H1 (cell line): ENCODE results near the gene DGKA. TPM values are rescaled to one million over a fixed set of nuclear protein-coding genes. Genes with fewer than 3 reads are reported as not detected.

Source experiments
- KDM1A ChIP-seq: fragments of 200-600, 300-600 bp; sonication (generic); IDR thresholded peaks from 2 replicates; pipeline ENCODE4 v1.7.1; 2016; ENCODE audit warnings: mild to moderate bottlenecking, low read length, borderline replicate concordance
- SIN3A ChIP-seq, 2 experiments: IDR thresholded peaks in 1 of 2; conservative IDR thresholded peaks in 1 of 2; 2 replicates each; pipeline ENCODE4 v1.6.1; 2011 to 2012; ENCODE audit warnings: low read length in 2 of 2, improper control_type of control experiment in 1 of 2, low read depth in 1 of 2, mild to moderate bottlenecking in 1 of 2
- TAF1 ChIP-seq: IDR thresholded peaks from 2 replicates; pipeline ENCODE4 v1.6.1; 2011; ENCODE audit warnings: mild to moderate bottlenecking, low read depth, low read length
- polyA plus RNA-seq, 7 experiments: library from polyadenylated mRNA; depleted of rRNA in 3 of 7; stranded (reverse) in 5 of 7; unstranded in 2 of 7; fragments of >200 nt in 5 of 7; fragments of 200-250 nt in 2 of 7; gene quantifications; 1 replicate in 5 of 7; 2 replicates in 1 of 7; 4 replicates in 1 of 7; pipeline versions ENCODE4 v1.2.1 to v1.2.3, GENCODE V29; 2011 to 2013; ENCODE audit warnings: missing spikeins in 2 of 7, mixed read lengths in 2 of 7
- total RNA-seq: library from RNA; stranded (reverse); fragmentation: NEBNext Ultra II Directional; extraction: Animal tissue kit (Norgen Biotek cat#: 25700); gene quantifications from 2 replicates; pipeline ENCODE4 v1.2.1, GENCODE V29; 2021

The DGKA gene
- total and polyA plus RNA-seq, 2 of the 8 experiments (the other 6 are each of a cell fraction or from before 2014, with no cell fraction given) = 15.9 to 18.0 TPM

- TF ChIP-seq SIN3A (conservative IDR thresholded peaks at IDR 0.05 in 1 of 2, IDR thresholded peaks at IDR 0.05 in 1 of 2; ENCODE audit: low read depth in 1 of 2, low read length in 2 of 2) (no peak), KDM1A (no peak), TAF1 (no peak)
Measured at GRCh38 chr12:55912908-55913307, 18.1 kb upstream of the DGKA start (continued).
